PFSK-1 (cell line): ENCODE results near the gene ERCC1.

Experiments used
- POLR2AphosphoS5 ChIP-seq: IDR thresholded peaks from 2 replicates; pipeline ENCODE4 v1.6.1; 2012; ENCODE audit warnings: low read depth, mild to moderate bottlenecking, control low read depth, low read length, moderate library complexity
- TAF1 ChIP-seq: IDR thresholded peaks from 2 replicates; pipeline ENCODE4 v1.6.1; 2012; ENCODE audit warnings: low read length, control low read depth, borderline replicate concordance; ENCODE audit not compliant: insufficient read depth
- TF ChIP-seq, protein P1 (sequence below), 2 experiments: IDR thresholded peaks; 2 replicates each; pipeline versions ENCODE4 v1.6.1 to v1.8.0; 2011 to 2012; ENCODE audit warnings: low read depth in 2 of 2, low read length in 2 of 2, control low read depth in 1 of 2, inconsistent platforms in 1 of 2, mild to moderate bottlenecking in 1 of 2, moderate library complexity in 1 of 2; ENCODE audit not compliant: insufficient read depth in 1 of 2

DNA sequence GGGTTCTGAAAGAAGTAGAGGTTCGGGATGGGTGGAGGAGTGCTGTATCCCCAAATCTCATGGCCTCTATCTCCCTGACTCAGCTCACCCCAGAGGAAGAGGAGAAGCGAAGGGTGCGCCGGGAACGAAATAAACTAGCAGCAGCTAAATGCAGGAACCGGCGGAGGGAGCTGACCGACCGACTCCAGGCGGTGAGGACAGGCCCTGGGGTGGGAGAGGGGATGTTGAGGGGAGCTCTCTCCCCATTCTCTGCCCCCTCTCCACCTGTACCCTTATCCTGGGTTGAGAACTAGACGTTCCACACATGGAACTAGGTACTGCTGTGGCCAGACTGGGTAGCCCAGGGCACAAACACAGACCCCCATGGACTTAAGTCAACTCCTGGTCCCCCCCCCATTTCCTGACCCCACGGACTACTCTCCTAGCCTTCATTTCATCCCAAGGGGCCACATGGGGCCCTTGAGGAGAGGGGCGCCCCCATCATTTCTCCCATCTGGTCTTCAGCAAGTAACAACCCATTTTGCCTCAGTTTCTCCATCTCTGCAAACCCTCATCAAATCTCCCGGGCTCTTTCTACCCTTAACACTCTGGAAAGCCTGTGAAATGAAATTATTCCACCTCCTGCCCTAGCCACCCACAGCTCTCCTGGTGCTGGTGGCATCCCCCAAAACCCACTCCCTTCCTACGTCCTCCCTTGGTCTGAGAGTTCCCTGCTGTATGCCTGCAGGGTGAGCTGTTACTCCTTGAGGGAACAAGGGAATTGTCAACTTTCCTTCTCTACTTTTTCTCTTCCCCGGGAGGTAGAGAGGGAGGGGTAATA is 47.6 kb upstream of the ERCC1 start:
- TF ChIP-seq POLR2AphosphoS5 (no peak), TAF1 (no peak)
- TF ChIP-seq, protein P1, sequence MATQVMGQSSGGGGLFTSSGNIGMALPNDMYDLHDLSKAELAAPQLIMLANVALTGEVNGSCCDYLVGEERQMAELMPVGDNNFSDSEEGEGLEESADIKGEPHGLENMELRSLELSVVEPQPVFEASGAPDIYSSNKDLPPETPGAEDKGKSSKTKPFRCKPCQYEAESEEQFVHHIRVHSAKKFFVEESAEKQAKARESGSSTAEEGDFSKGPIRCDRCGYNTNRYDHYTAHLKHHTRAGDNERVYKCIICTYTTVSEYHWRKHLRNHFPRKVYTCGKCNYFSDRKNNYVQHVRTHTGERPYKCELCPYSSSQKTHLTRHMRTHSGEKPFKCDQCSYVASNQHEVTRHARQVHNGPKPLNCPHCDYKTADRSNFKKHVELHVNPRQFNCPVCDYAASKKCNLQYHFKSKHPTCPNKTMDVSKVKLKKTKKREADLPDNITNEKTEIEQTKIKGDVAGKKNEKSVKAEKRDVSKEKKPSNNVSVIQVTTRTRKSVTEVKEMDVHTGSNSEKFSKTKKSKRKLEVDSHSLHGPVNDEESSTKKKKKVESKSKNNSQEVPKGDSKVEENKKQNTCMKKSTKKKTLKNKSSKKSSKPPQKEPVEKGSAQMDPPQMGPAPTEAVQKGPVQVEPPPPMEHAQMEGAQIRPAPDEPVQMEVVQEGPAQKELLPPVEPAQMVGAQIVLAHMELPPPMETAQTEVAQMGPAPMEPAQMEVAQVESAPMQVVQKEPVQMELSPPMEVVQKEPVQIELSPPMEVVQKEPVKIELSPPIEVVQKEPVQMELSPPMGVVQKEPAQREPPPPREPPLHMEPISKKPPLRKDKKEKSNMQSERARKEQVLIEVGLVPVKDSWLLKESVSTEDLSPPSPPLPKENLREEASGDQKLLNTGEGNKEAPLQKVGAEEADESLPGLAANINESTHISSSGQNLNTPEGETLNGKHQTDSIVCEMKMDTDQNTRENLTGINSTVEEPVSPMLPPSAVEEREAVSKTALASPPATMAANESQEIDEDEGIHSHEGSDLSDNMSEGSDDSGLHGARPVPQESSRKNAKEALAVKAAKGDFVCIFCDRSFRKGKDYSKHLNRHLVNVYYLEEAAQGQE (IDR thresholded peaks at IDR 0.05; ENCODE audit: insufficient read depth in 1 of 2, low read depth in 2 of 2, low read length in 2 of 2) = no peak
